Brain microvascular endothelial cell (primary cell): Measurements from ENCODE around the gene ZNF8.

Experiments used
- DNase-seq: peaks from one replicate; pipeline ENCODE4 v3.0.0-alpha.2; 2020
- H3K27ac ChIP-seq: fragments of 250-450 bp; sonication (Bioruptor Pico); 2 replicates; pipeline ENCODE4 v1.5.1; 2020; ENCODE audit warnings: mild to moderate bottlenecking, moderate library complexity
- H3K27me3 ChIP-seq: fragments of 250-450 bp; sonication (Bioruptor Pico); replicated peaks from 2 replicates; pipeline ENCODE4 v1.5.1; 2020; ENCODE audit warnings: mild to moderate bottlenecking
- H3K36me3 ChIP-seq: fragments of 250-450 bp; sonication (Bioruptor Pico); replicated peaks from 2 replicates; pipeline ENCODE4 v1.5.1; 2020; ENCODE audit warnings: mild to moderate bottlenecking
- H3K4me3 ChIP-seq: 2 replicates; pipeline ENCODE4 v1.5.1; 2011; ENCODE audit warnings: low read depth, mild to moderate bottlenecking, control low read depth, low read length, moderate library complexity
- in situ Hi-C: cut with HindIII; loops from 2 replicates; pipeline ENCODE4 v1.10.0; 2017; ENCODE audit warnings: low sequenced_read_pairs, low pct_ligation_motif_present
- TF ChIP-seq, protein P1 (sequence below): IDR thresholded peaks from 2 replicates; pipeline ENCODE4 v1.5.1; 2011; ENCODE audit warnings: low read depth, mild to moderate bottlenecking, moderate library complexity, low read length, control low read depth, inconsistent platforms; ENCODE audit errors: missing control alignments

The ZNF8 gene

GRCh38 chr19:58304255-58304654 is 25.5 kb downstream of the ZNF8 start:
- Histone ChIP-seq H3K27me3 (no peaks in the 10 kb centered on the region), H3K4me3 (no peak overlapping the region), H3K36me3 (peaks cover 35% of the 10 kb centered on the region), H3K27ac (no peak overlapping the region)
- in situ Hi-C loops, result no loop called here
- no peak for DNase-seq
- TF ChIP-seq, protein P1, sequence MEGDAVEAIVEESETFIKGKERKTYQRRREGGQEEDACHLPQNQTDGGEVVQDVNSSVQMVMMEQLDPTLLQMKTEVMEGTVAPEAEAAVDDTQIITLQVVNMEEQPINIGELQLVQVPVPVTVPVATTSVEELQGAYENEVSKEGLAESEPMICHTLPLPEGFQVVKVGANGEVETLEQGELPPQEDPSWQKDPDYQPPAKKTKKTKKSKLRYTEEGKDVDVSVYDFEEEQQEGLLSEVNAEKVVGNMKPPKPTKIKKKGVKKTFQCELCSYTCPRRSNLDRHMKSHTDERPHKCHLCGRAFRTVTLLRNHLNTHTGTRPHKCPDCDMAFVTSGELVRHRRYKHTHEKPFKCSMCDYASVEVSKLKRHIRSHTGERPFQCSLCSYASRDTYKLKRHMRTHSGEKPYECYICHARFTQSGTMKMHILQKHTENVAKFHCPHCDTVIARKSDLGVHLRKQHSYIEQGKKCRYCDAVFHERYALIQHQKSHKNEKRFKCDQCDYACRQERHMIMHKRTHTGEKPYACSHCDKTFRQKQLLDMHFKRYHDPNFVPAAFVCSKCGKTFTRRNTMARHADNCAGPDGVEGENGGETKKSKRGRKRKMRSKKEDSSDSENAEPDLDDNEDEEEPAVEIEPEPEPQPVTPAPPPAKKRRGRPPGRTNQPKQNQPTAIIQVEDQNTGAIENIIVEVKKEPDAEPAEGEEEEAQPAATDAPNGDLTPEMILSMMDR, result no peak

- H3K27ac ChIP-seq, result peak overlapping the region; percentile 93
- peak overlapping the region; percentile 98 for H3K4me3 ChIP-seq
- TF ChIP-seq, protein P1, result no peak
- H3K27me3 ChIP-seq, result no peaks in the 10 kb centered on the region
- H3K36me3 ChIP-seq, result peaks cover 35% of the 10 kb centered on the region
- DNase-seq, result no peak
- in situ Hi-C loops, result no loop called here
Measured at GRCh38 chr19:58304748-58305064, 26.0 kb downstream of the ZNF8 start.

- peak; percentile 96 for DNase-seq
- in situ Hi-C loops, result no loop called here
- TF ChIP-seq, protein P1, result no peak
- Histone ChIP-seq H3K4me3 (peak within 1 kb of the TSS; percentile 98), H3K27ac (peak within 1 kb of the TSS; percentile 93), H3K36me3 (peaks cover 35% of the 10 kb centered on the region), H3K27me3 (no peaks in the 10 kb centered on the region)
Measured at GRCh38 chr19:58305065-58305931, 26.5 kb downstream of the ZNF8 start, which contains the start of gene ERVK3-1. Gene ERVK3-1 (plus strand): TSS chr19:58305377. CDS start chr19:58312169, 6,792 bp downstream.

- peak overlapping the region; percentile 98 for H3K4me3 ChIP-seq
- peaks cover 31% of the 10 kb centered on the region for H3K36me3 ChIP-seq
- TF ChIP-seq, protein P1, result no peak
- DNase-seq, result no peak
- peak overlapping the region; percentile 93 for H3K27ac ChIP-seq
- in situ Hi-C loops, result no loop called here
- H3K27me3 ChIP-seq, result no peaks in the 10 kb centered on the region
Measured at GRCh38 chr19:58305932-58306323, 27.2 kb downstream of the ZNF8 start.

DNA sequence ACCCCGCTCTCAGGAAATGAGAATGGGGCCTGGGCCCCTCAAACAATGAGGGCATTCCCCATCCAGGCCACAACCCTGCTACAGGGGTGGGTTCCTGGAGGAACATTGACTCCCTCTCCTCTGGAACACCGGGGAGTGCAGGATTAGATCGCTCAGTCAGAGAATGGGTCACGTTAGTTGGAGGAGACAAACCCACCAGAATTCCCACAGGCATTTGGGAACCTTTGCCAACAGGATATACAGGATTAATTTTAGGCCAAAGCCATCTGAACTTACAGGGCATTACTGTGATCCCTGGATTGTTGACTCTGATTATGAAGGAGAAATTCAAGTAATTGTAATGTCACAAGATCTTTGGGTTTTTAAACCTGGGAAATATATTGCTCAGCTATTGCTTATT is 29.0 kb downstream of the ZNF8 start:
- Histone ChIP-seq H3K36me3 (peaks cover 42% of the 10 kb centered on the region), H3K27me3 (no peaks in the 10 kb centered on the region), H3K27ac (no peak overlapping the region), H3K4me3 (no peak overlapping the region)
- in situ Hi-C loops, result no loop called here
- no peak for DNase-seq
- TF ChIP-seq, protein P1, result no peak
